Omental fat pad (tissue), 4 donors: ENCODE results near the gene LIX1L. TPM values are rescaled to one million over a fixed set of nuclear protein-coding genes. Genes with fewer than 3 reads are reported as not detected.
A peak's percentile ranks its signal among the peaks of the same experiment; 100 is the strongest.

ENCODE experiments used
- ATAC-seq: fragments of 150-250 bp; one replicate; pipeline ENCODE4 v1.9.1; 2016; ENCODE audit warnings: mild to moderate bottlenecking, moderate library complexity; ENCODE audit not compliant: low FRiP score
- DNase-seq: peaks from one replicate; pipeline ENCODE4 v3.0.0-alpha.2; 2019; ENCODE audit warnings: low spot score
- total RNA-seq, 4 donors: library from RNA; depleted of rRNA; stranded (reverse); fragments of >200 nt; gene quantifications; one replicate each; pipeline ENCODE4 v1.1.0, GENCODE V29; 2016
- TF ChIP-seq, protein P1 (sequence below), 3 donors: fragments of 450-650 bp; IDR thresholded peaks; one replicate each; pipeline ENCODE4 v1.5.1; 2016 to 2017; ENCODE audit warnings: antibody characterized with exemption in 3 of 3, mild to moderate bottlenecking in 3 of 3, moderate library complexity in 2 of 3

Gene LIX1L
- total RNA-seq, 4 donors from 2014 or later: 15.4 to 34.0 (median 28.3) TPM

DNA sequence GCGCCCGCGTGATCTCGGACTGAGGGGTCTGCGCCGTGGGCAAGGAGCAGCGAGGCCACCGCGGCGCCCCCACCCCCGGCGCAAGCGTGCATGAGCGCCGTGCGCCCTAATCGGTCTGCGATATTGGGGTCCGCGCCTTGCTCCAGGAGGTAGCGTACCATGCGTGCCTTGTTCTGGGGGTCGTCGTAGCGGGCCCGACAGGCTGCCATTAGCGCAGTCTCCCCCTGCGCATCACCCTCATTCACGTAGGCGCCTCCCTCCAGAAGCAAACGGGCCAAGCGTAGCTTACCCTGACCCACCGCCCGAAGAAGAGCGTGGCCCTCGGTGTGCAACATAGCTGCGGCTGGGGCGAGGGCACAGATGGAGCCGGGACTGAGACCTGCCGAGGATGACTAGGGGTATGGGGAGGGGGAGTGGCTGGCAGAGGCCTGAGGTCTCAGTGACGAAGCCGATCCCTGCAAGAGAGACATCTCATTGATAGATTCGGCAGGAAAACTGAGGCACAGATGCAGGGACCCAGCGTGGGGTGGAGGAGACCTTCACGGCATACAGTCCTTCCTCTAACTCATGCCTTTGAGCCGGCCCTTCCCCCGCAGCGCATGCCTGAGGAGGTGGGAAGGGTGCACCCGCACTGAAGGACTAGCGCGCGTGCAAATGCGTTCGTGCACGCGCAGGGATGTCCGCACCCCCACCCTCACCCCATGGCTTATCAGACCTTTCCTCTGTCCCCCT is 3.8 kb upstream of the LIX1L start:
- TF ChIP-seq, protein P1, sequence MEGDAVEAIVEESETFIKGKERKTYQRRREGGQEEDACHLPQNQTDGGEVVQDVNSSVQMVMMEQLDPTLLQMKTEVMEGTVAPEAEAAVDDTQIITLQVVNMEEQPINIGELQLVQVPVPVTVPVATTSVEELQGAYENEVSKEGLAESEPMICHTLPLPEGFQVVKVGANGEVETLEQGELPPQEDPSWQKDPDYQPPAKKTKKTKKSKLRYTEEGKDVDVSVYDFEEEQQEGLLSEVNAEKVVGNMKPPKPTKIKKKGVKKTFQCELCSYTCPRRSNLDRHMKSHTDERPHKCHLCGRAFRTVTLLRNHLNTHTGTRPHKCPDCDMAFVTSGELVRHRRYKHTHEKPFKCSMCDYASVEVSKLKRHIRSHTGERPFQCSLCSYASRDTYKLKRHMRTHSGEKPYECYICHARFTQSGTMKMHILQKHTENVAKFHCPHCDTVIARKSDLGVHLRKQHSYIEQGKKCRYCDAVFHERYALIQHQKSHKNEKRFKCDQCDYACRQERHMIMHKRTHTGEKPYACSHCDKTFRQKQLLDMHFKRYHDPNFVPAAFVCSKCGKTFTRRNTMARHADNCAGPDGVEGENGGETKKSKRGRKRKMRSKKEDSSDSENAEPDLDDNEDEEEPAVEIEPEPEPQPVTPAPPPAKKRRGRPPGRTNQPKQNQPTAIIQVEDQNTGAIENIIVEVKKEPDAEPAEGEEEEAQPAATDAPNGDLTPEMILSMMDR (IDR thresholded peaks at IDR 0.05): no peak
- DNase-seq (no peak), ATAC-seq (no peak)

DNA sequence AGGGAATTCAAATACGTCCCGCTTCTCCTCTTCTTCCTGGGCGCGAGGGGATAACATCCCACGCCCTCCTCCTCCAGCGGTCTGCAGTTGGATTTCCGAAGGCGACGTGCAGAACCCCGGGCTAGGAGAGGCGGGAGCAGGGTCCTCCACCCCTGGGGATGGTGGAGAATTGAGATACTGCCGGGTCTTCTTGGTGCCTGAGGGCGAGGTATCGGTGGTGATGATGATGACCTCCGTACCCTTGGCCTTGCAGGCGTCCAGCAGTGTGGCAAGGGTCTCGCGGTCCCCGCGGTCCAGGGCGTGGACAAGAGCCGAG is 3.2 kb upstream of the LIX1L start:
- no peak for ATAC-seq
- DNase-seq: no peak
- TF ChIP-seq, protein P1 (IDR thresholded peaks at IDR 0.05): no peak

DNA sequence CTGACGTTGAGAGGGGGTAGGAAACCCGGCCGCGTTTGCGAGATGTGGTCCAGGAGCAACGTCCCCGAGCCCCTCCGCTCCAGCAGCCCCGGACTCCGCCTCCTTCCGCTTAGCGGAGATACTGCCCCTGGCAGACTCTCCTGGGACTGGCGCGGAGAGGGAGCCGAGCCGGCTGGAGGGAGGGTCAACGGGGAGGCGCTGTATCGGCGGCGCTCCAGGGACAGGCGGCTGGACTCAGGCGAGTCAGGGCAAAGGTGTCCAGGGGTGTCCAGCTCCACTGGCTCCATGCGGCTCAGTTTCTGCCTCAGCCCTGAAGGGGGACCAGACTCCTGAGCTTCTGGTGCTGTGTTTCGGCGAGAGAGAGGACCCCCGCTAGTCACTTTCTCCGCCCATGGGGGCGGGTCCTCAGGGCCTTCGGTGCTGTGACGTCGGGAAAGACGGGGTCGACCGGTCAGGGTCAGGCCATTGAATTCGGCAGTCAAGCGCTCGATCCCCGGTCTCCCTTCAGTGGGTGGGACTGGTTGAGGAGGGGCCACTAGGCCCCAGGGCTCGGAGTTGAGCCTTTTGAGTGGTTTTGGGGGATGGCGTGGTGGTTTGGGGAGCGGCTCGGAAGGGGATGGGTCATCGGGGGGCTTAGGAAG is 2.8 kb upstream of the LIX1L start:
- TF ChIP-seq, protein P1 (IDR thresholded peaks at IDR 0.05): no peak
- ATAC-seq (peak; percentile 39), DNase-seq (no peak)

DNA sequence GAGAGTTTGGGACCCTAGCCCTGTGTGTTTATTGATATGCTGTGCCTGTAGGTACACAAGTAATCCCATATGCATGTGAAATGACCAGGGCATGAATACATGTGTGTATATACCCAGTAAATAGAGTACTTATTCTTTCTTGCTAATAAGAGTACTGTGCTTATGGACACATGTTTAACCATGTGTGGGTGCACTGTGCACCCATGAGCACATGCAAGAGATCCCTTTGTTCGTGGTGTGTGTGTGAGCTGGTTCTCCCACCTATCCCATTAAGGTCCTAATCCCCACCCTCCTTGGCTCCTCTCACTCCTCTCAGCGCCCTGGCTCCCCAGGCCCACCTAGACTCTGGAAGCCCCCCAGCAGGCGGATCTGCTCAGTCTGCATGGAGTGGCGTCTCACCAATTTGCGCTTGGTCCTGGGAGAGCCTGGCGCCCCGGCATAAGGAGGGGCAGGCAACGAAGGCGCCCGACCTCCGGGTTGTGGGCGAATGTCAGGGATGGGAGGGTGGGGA is 2.2 kb upstream of the LIX1L start:
- TF ChIP-seq, protein P1 (IDR thresholded peaks at IDR 0.05): no peak
- no peak for ATAC-seq
- no peak for DNase-seq

DNA sequence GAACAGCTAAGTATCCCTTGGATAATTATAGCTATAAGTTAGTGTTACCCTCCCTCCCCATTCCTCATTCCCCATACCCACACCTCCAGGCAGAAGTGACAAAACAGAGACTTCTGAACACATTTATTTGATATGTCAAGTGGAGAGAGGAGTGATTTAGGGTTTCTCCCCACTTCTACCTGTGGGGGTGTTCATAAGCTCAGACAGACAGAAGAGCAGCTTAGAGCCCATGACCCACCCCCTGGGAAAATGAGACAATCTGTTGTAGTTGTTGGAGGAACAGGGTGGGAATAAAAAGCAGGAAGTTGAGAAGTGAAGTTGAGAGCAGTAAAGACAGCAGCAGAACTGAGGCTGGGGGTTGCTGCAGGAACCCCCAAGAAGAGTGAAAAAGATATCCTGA is 1.5 kb upstream of the LIX1L start:
- TF ChIP-seq, protein P1 (IDR thresholded peaks at IDR 0.05): no peak
- ATAC-seq: no peak
- no peak for DNase-seq

DNA sequence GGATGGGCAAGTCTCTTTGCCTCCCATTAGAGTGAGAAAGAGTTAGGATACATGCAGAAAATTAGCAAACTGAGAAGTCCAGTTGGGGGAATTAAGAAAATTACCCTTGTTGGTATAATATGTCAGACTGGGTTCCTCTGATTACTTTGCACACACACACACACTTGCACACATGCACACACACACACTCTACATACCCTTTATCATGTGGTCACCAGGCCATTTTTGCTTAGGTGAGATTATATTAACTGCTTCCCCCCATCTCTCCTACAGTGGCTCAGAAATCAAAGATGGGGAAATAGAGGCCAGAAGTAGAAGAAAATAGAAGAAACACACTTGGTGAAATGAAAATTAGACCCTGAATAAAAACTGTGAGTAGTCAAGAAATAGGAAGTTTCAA is 917 bp upstream of the LIX1L start:
- ATAC-seq (no peak), DNase-seq (no peak)
- TF ChIP-seq, protein P1 (IDR thresholded peaks at IDR 0.05): no peak
